WERI-Rb-1 (cell line): ENCODE measurements around the gene RCN1.

Source experiments
- DNase-seq: peaks from one replicate; pipeline ENCODE4 v3.0.0-alpha.2; 2020
- H3K27ac ChIP-seq: fragments of 250-450 bp; sonication (Bioruptor Pico); 2 replicates; pipeline ENCODE4 v1.5.1; 2020; ENCODE audit warnings: mild to moderate bottlenecking, moderate library complexity
- H3K27me3 ChIP-seq: fragments of 250-450 bp; sonication (Bioruptor Pico); 2 replicates; pipeline ENCODE4 v1.5.1; 2021; ENCODE audit warnings: mild to moderate bottlenecking, low read depth, moderate library complexity; ENCODE audit not compliant: insufficient read depth, severe bottlenecking
- H3K36me3 ChIP-seq: fragments of 250-450 bp; sonication (Bioruptor Pico); 2 replicates; pipeline ENCODE4 v1.5.1; 2020; ENCODE audit warnings: mild to moderate bottlenecking, moderate library complexity
- H3K4me3 ChIP-seq: 2 replicates; pipeline ENCODE4 v1.5.1; 2011; ENCODE audit warnings: low read depth, mild to moderate bottlenecking, control low read depth, low read length
- H3K9me3 ChIP-seq: fragments of 250-450 bp; sonication (Bioruptor Pico); 2 replicates; pipeline ENCODE4 v1.5.1; 2021; ENCODE audit warnings: mild to moderate bottlenecking, moderate library complexity; ENCODE audit not compliant: severe bottlenecking
- CTCF ChIP-seq: IDR thresholded peaks from 2 replicates; pipeline ENCODE4 v1.5.1; 2011; ENCODE audit warnings: low read depth, mild to moderate bottlenecking, control low read depth, inconsistent platforms, low read length

RCN1 gene

GRCh38 chr11:32136657-32137056 lies 45.8 kb downstream of the RCN1 start:
- no peaks in the 10 kb centered on the region for H3K27me3 ChIP-seq
- H3K9me3 ChIP-seq = no peaks in the 10 kb centered on the region
- DNase-seq = no peak
- H3K27ac ChIP-seq = no peak overlapping the region
- H3K36me3 ChIP-seq = no peaks in the 10 kb centered on the region
- H3K4me3 ChIP-seq = no peak overlapping the region
- no peak for TF ChIP-seq CTCF

- no peak for TF ChIP-seq CTCF
- no peaks in the 10 kb centered on the region for H3K9me3 ChIP-seq
- H3K27me3 ChIP-seq = no peaks in the 10 kb centered on the region
- no peak for DNase-seq
- no peak overlapping the region for H3K27ac ChIP-seq
- no peak overlapping the region for H3K4me3 ChIP-seq
- H3K36me3 ChIP-seq = no peaks in the 10 kb centered on the region
Measured at GRCh38 chr11:32137263-32137662, 46.4 kb downstream of the RCN1 start.

GRCh38 chr11:32137869-32138268 lies 47.0 kb downstream of the RCN1 start:
- Histone ChIP-seq H3K4me3 (no peak overlapping the region), H3K27ac (no peak overlapping the region), H3K27me3 (no peaks in the 10 kb centered on the region), H3K36me3 (no peaks in the 10 kb centered on the region), H3K9me3 (no peaks in the 10 kb centered on the region)
- TF ChIP-seq CTCF = no peak
- DNase-seq = no peak

GRCh38 chr11:32138902-32139301 lies 48.0 kb downstream of the RCN1 start:
- no peaks in the 10 kb centered on the region for H3K27me3 ChIP-seq
- H3K9me3 ChIP-seq = no peaks in the 10 kb centered on the region
- no peak for TF ChIP-seq CTCF

GRCh38 chr11:32139896-32140520 lies 49.1 kb downstream of the RCN1 start:
- no peaks in the 10 kb centered on the region for H3K9me3 ChIP-seq
- TF ChIP-seq CTCF = no peak
- H3K27ac ChIP-seq = peak overlapping the region; percentile 55
- peak overlapping the region; percentile 5; the same call in 1 of the 2 replicates for H3K4me3 ChIP-seq
- no peaks in the 10 kb centered on the region for H3K27me3 ChIP-seq
- no peaks in the 10 kb centered on the region for H3K36me3 ChIP-seq
- DNase-seq = peak; percentile 53

More at GRCh38 chr11:32138902-32139301, 48.0 kb downstream of the RCN1 start:
- Histone ChIP-seq H3K36me3 (no peaks in the 10 kb centered on the region), H3K4me3 (no peak overlapping the region), H3K27ac (no peak overlapping the region)
- no peak for DNase-seq
